Stimulated activated naive CD8-positive, alpha-beta T cell treated with anti-CD3 and anti-CD28 coated beads, Interleukin-15, Interleukin-2, amounts not matched to agents 100 ng/mL and 50 ng/mL, for 24 hours (primary cell): ENCODE results near the gene TCERG1L.

Source experiments
- H3K27ac Mint-ChIP-seq: one replicate; pipeline ENCODE4 v1.8.0; 2021; ENCODE audit warnings: mild to moderate bottlenecking, mixed read lengths
- H3K27me3 Mint-ChIP-seq: one replicate; pipeline ENCODE4 v1.8.0; 2021; ENCODE audit warnings: mixed read lengths
- H3K36me3 Mint-ChIP-seq: one replicate; pipeline ENCODE4 v1.8.0; 2021; ENCODE audit warnings: low read depth, mixed read lengths
- H3K4me1 Mint-ChIP-seq: one replicate; pipeline ENCODE4 v1.8.0; 2021; ENCODE audit warnings: low read depth, mixed read lengths
- H3K4me3 Mint-ChIP-seq: one replicate; pipeline ENCODE4 v1.8.0; 2021; ENCODE audit warnings: mild to moderate bottlenecking, mixed read lengths
- H3K9me3 Mint-ChIP-seq: one replicate; pipeline ENCODE4 v1.8.0; 2021; ENCODE audit warnings: mixed read lengths

Gene TCERG1L

GRCh38 chr10:131047501-131047900 is 264.0 kb downstream of the TCERG1L start:
- Mint-ChIP-seq H3K27me3 (no peaks in the 10 kb centered on the region), H3K4me3 (no peak overlapping the region), H3K36me3 (no peaks in the 10 kb centered on the region), H3K27ac (no peak overlapping the region), H3K9me3 (no peaks in the 10 kb centered on the region), H3K4me1 (no peaks in the 10 kb centered on the region)

- H3K27me3 Mint-ChIP-seq = no peaks in the 10 kb centered on the region
- no peaks in the 10 kb centered on the region for H3K4me1 Mint-ChIP-seq
- no peak overlapping the region for H3K4me3 Mint-ChIP-seq
- no peak overlapping the region for H3K27ac Mint-ChIP-seq
- H3K9me3 Mint-ChIP-seq = no peaks in the 10 kb centered on the region
- H3K36me3 Mint-ChIP-seq = no peaks in the 10 kb centered on the region
These were observed 265.3 kb downstream of the TCERG1L start for GRCh38 chr10:131046194-131046593.

- Mint-ChIP-seq H3K27me3 (no peaks in the 10 kb centered on the region), H3K4me1 (no peaks in the 10 kb centered on the region), H3K36me3 (no peaks in the 10 kb centered on the region), H3K4me3 (no peak overlapping the region), H3K27ac (no peak overlapping the region), H3K9me3 (no peaks in the 10 kb centered on the region)
These were observed 267.0 kb downstream of the TCERG1L start for GRCh38 chr10:131044379-131045111.

- no peak overlapping the region for H3K4me3 Mint-ChIP-seq
- H3K36me3 Mint-ChIP-seq = no peaks in the 10 kb centered on the region
- no peak overlapping the region for H3K27ac Mint-ChIP-seq
- no peaks in the 10 kb centered on the region for H3K9me3 Mint-ChIP-seq
- no peaks in the 10 kb centered on the region for H3K27me3 Mint-ChIP-seq
- no peaks in the 10 kb centered on the region for H3K4me1 Mint-ChIP-seq
These were observed 268.4 kb downstream of the TCERG1L start for GRCh38 chr10:131043039-131043691.
